Measurements from ENCODE around the gene ANK2.
"Not testable (repeated sequence)": the region's sequence is repeated elsewhere in the genome, so short reads cannot be mapped to it uniquely, and the experiment has no call there.

Gene ANK2

GRCh38 chr4:113179996-113180395, 130.5 kb downstream of the ANK2 start:
- H3K4me3 ChIP-seq (ENCODE audit: low read depth, low read length): no peak overlapping the region
- TF ChIP-seq CTCF (IDR thresholded peaks at IDR 0.05; ENCODE audit: borderline replicate concordance, insufficient read depth, low read depth, low read length): no peak

GRCh38 chr4:113181289-113182007, 132.0 kb downstream of the ANK2 start:
- TF ChIP-seq CTCF (IDR thresholded peaks at IDR 0.05; ENCODE audit: borderline replicate concordance, insufficient read depth, low read depth, low read length): no peak
- no peak overlapping the region for H3K4me3 ChIP-seq (ENCODE audit: low read depth, low read length)

- H3K4me3 ChIP-seq (ENCODE audit: low read depth, low read length): no peak overlapping the region
- no peak for TF ChIP-seq CTCF (IDR thresholded peaks at IDR 0.05; ENCODE audit: borderline replicate concordance, insufficient read depth, low read depth, low read length)
These were observed 133.7 kb downstream of the ANK2 start for GRCh38 chr4:113183032-113183605.

- H3K4me3 ChIP-seq (ENCODE audit: low read depth, low read length): not testable (repeated sequence)
These were observed 136.8 kb downstream of the ANK2 start for GRCh38 chr4:113186220-113186619.

GRCh38 chr4:113186913-113187312, 137.5 kb downstream of the ANK2 start:
- TF ChIP-seq CTCF (IDR thresholded peaks at IDR 0.05; ENCODE audit: borderline replicate concordance, insufficient read depth, low read depth, low read length): no peak
- no peak overlapping the region for H3K4me3 ChIP-seq (ENCODE audit: low read depth, low read length)

GRCh38 chr4:113187358-113187757, 137.9 kb downstream of the ANK2 start:
- H3K4me3 ChIP-seq (ENCODE audit: low read depth, low read length): no peak overlapping the region
- TF ChIP-seq CTCF (IDR thresholded peaks at IDR 0.05; ENCODE audit: borderline replicate concordance, insufficient read depth, low read depth, low read length): no peak

- TF ChIP-seq CTCF (IDR thresholded peaks at IDR 0.05; ENCODE audit: borderline replicate concordance, insufficient read depth, low read depth, low read length): no peak
- H3K4me3 ChIP-seq (ENCODE audit: low read depth, low read length): no peak overlapping the region
These were observed 140.1 kb downstream of the ANK2 start for GRCh38 chr4:113189546-113189945.
